22Rv1 (cell line): ENCODE measurements around the gene BBS10.

Source experiments
- ZFX ChIP-seq: fragments of 450-650 bp; IDR thresholded peaks from 2 replicates; pipeline ENCODE4 v1.6.1; 2017; ENCODE audit warnings: antibody characterized with exemption, borderline replicate concordance
- TF ChIP-seq, protein P1 (sequence below): fragments of 450-650 bp; IDR thresholded peaks from 2 replicates; pipeline ENCODE4 v1.5.1; 2017; ENCODE audit warnings: mild to moderate bottlenecking

DNA sequence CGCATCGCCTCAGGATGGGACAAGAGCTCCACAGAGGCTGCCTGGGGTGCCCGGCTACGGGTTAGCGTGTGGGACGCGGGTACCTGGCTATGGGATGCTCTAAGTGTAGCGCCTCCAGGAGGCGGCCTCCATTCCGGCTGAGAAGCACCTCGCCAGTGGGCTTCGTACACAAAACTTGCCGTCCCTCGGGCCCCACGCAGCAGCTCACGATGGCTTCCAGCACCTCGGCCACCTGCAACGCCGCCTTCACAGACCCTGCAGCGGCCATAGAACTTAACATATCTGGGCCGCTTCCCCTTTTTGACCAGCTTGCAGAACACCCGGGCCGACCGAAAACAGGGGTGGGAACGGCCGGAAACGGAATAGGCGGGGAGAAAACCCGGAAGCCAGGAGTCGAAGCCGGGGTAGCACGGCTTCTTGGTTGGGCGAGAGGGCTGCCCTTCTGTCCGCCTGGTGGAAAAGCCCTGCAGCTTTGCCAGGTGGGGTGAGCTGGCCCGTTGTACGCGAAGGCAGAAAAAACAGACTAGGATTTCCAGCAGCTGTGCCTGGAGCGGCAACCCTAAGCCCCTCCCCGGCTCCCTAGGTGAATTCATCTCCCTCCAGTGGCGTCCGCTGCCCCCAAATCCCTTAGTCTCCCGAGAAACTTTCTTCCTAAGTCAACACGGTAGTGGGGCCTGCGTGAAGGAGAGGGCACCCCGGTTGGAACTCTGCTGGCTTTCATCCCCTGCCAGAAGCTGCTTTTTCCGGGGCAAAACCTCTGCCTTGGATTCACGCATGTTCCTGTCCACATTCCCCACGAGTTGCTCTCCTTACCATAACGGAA lies at the start of gene BBS10:
- TF ChIP-seq, protein P1, sequence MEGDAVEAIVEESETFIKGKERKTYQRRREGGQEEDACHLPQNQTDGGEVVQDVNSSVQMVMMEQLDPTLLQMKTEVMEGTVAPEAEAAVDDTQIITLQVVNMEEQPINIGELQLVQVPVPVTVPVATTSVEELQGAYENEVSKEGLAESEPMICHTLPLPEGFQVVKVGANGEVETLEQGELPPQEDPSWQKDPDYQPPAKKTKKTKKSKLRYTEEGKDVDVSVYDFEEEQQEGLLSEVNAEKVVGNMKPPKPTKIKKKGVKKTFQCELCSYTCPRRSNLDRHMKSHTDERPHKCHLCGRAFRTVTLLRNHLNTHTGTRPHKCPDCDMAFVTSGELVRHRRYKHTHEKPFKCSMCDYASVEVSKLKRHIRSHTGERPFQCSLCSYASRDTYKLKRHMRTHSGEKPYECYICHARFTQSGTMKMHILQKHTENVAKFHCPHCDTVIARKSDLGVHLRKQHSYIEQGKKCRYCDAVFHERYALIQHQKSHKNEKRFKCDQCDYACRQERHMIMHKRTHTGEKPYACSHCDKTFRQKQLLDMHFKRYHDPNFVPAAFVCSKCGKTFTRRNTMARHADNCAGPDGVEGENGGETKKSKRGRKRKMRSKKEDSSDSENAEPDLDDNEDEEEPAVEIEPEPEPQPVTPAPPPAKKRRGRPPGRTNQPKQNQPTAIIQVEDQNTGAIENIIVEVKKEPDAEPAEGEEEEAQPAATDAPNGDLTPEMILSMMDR: peak; percentile 83
- TF ChIP-seq ZFX: no peak
